Adipocyte (in vitro differentiated cells): ENCODE data around the gene MRTFB.
"Not testable (repeated sequence)": the region's sequence is repeated elsewhere in the genome, so short reads cannot be mapped to it uniquely, and the experiment has no call there.

Source experiments
- DNase-seq: peaks from one replicate; pipeline ENCODE4 v3.0.0-alpha.2; 2015; ENCODE audit warnings: low read depth
- H3K27me3 ChIP-seq: replicated peaks from 2 replicates; pipeline ENCODE4 v1.7.0; 2013; ENCODE audit warnings: mild to moderate bottlenecking, low read length, moderate library complexity; ENCODE audit not compliant: control insufficient read depth, insufficient read depth
- H3K36me3 ChIP-seq: 2 replicates; pipeline ENCODE4 v1.7.0; 2013; ENCODE audit warnings: low read length, mild to moderate bottlenecking, moderate library complexity; ENCODE audit not compliant: control insufficient read depth, insufficient read depth, severe bottlenecking
- H3K4me1 ChIP-seq: 2 replicates; pipeline ENCODE4 v1.7.0; 2013; ENCODE audit warnings: mild to moderate bottlenecking, low read length, moderate library complexity; ENCODE audit not compliant: control insufficient read depth, insufficient read depth
- H3K4me3 ChIP-seq: 2 replicates; pipeline ENCODE4 v1.7.0; 2013; ENCODE audit warnings: mild to moderate bottlenecking, low read length, moderate library complexity
- H3K9ac ChIP-seq: 2 replicates; pipeline ENCODE4 v1.7.0; 2013; ENCODE audit warnings: mild to moderate bottlenecking, low read length, moderate library complexity
- H3K9me3 ChIP-seq: 2 replicates; pipeline ENCODE4 v1.7.0; 2013; ENCODE audit warnings: mild to moderate bottlenecking, low read length, moderate library complexity; ENCODE audit not compliant: control insufficient read depth

Gene MRTFB

DNA sequence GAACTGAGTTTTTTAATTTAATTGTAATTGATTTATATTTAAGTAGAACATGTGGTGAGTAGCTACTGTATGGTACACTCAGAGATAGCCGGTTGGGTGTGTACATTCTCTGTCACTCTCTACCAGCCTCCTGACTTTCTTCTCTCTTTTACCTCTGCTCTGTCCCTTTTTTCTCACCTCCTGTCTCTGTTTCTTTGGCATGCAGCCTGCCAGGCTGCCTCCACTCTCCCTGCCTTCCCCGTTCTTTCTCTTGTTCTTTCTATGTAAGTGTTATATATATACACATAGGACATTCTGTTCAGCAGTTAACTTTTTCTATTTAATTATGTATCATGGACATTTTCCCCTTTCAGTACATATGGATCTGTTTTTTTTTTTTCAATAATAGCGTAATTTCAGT is 50.8 kb downstream of the MRTFB start:
- no peaks in the 10 kb centered on the region for H3K36me3 ChIP-seq
- H3K9ac ChIP-seq = no peak overlapping the region
- no peaks in the 10 kb centered on the region for H3K4me1 ChIP-seq
- no peaks in the 10 kb centered on the region for H3K27me3 ChIP-seq
- no peaks in the 10 kb centered on the region for H3K9me3 ChIP-seq
- DNase-seq = no peak
- no peak overlapping the region for H3K4me3 ChIP-seq

DNA sequence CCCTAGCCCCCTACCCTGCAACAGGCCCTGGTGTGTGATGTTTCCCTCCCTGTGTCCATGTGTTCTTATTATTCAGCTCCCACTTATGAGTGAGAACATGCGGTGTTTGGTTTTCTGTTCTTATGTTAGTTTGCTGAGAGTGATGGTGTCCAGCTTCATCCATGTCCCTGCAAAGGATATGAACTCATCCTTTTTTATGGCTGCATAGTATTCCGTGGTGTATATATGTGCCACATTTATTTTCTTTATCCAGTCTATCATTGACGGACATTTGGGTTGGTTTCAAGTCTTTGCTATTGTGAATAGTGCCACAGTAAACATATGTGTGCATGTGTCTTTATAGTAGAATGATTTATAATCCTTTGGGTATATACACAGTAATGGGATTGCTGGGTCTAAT is 51.3 kb downstream of the MRTFB start:
- not testable (repeated sequence) for DNase-seq, H3K9me3 ChIP-seq, H3K4me1 ChIP-seq

DNA sequence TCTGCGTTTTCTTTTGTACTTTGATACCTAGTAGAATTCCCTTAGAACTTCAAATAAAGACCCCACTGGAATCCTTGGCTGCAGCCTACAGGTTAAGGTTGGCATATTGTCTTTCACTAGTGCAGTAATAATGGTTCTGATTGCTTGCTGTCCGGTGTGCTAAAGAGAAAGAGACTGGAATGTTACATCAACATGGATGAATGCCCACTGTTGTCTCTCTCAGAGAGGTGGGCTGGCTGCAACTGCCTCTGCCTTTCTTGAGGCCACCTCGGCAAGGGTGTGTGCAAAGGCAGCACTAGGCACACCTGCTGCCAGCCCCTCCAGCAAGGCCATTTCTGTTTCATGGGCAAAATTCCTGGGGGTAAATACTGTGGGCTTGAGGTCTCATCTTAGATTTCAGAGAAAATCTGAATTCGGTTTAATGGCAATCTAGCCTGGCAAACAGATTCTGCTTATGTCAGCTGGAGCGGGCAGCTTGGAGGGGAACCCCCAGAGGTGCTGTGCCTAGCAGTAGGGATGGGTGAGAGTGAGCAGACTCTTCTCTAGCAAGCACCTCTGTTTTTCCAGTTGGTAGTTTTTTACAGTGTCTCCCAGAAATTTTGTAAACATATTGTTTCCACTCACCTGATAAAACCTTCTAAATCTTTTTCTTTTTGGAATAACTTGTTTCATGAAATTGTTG is 54.0 kb downstream of the MRTFB start:
- Histone ChIP-seq H3K9me3 (no peaks in the 10 kb centered on the region), H3K36me3 (no peaks in the 10 kb centered on the region), H3K4me3 (no peak overlapping the region), H3K9ac (no peak overlapping the region), H3K27me3 (no peaks in the 10 kb centered on the region), H3K4me1 (no peaks in the 10 kb centered on the region)
- DNase-seq = no peak

More for the DNA sequence above, 51.3 kb downstream of the MRTFB start:
- H3K36me3 ChIP-seq, H3K9ac ChIP-seq, H3K27me3 ChIP-seq, H3K4me3 ChIP-seq: not testable (repeated sequence)

DNA sequence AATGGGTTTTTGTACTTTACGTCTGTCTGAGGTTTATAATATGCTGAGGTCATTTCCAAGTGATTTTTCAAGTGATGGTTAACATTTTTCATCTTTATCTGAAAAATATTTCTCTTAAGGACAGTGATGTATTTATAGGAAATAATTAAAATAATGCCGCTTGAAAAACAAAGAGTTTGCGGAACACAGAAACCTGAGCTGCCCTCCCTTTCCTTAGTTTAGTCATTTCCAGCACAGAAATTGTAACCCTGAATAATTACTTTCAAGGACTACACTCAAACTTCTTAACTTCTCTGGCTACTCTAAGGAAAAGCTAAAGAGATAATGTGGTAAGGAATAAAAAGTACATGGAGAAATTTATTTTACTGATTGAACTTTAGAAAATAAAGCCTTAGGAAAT is 54.6 kb downstream of the MRTFB start:
- no peak overlapping the region for H3K9ac ChIP-seq
- no peak for DNase-seq
- no peaks in the 10 kb centered on the region for H3K9me3 ChIP-seq
- no peaks in the 10 kb centered on the region for H3K4me1 ChIP-seq
- H3K36me3 ChIP-seq = no peaks in the 10 kb centered on the region
- no peak overlapping the region for H3K4me3 ChIP-seq
- H3K27me3 ChIP-seq = no peaks in the 10 kb centered on the region

DNA sequence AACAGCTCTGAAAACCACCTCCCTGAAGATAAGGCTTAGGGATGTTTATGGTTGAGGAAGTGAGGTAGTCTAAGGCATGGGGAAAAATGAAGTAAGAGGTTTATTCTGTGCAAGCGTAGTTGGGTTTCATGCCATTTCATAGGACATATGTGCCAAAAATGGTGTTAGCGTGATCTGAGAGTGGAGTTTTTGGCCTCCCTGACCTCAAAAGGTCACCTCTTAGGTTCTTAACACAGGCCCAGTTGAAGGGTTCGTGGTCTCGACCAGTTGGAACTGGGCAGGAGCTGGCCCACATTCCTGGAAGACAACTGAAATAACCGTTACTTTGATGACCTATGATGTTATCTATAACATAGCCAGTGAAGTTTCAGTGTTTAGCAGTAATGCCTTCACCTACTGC is 57.0 kb downstream of the MRTFB start:
- Histone ChIP-seq H3K9me3 (no peaks in the 10 kb centered on the region), H3K4me1 (peaks cover 10% of the 10 kb centered on the region), H3K4me3 (no peak overlapping the region), H3K36me3 (no peaks in the 10 kb centered on the region), H3K9ac (no peak overlapping the region), H3K27me3 (no peaks in the 10 kb centered on the region)
- DNase-seq = no peak

DNA sequence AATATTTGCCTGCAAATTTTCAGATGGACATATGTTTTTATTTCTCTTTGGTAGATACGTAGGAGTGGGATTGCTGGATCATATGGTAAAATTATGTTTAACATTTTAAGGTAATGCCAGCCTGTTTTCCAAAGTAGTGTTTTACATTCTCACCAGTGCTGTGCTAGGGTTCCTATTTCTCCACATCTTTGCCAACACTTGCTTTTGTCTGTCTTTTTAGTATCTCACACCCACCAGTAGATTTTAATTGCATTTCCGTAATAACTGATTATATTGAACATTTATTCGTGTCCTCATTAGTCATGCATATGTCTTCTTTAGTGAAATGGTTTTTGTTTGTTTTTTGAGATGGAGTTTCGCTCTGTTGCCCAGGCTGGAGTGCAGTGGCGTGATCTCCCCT is 58.4 kb downstream of the MRTFB start:
- Histone ChIP-seq H3K4me1 (peaks cover 18% of the 10 kb centered on the region), H3K9me3 (no peaks in the 10 kb centered on the region), H3K27me3 (no peaks in the 10 kb centered on the region), H3K9ac (no peak overlapping the region), H3K4me3 (no peak overlapping the region), H3K36me3 (no peaks in the 10 kb centered on the region)
- DNase-seq = no peak

DNA sequence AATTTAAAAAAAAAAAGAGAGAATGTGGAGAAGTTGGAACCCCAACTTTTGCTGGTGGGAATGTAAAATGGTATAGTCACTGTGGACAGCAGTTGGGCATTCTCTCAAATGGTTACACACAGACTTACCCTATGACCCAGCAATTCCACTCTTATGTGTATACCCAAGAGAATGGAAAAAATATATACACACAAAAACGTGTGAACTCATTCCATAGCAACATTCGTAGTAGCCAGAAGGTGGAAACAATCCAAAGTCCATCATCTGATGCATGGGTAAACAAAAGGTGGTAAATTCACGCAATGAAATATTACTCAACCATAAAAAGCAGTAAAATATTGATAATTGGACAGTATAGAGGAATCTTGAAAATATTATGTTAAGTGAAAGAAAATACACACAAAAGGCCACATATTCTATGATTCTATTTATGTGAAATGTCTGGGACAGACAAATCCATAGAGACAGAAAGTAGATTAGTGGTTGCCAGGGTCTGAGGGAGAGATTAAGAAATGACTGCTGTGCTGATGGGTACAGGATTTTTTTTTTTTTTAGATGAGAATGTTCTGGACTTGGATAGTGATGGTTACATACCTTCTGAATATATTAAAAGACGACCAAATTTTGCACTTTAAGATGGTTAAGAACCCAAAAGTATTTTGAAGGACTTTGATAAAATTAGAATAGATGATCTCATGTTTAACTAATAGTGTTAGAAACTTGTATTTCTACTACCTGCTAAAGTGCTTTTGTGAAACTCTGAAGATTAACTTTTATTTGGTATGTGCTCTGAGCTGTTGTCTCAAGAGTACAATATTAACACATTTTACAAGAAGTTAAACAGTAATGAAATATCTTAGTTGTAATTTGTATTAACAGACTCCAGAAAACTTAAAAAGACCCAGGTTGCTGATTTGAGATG is 60.9 kb downstream of the MRTFB start:
- peaks cover 18% of the 10 kb centered on the region for H3K4me1 ChIP-seq
- DNase-seq = no peak

DNA sequence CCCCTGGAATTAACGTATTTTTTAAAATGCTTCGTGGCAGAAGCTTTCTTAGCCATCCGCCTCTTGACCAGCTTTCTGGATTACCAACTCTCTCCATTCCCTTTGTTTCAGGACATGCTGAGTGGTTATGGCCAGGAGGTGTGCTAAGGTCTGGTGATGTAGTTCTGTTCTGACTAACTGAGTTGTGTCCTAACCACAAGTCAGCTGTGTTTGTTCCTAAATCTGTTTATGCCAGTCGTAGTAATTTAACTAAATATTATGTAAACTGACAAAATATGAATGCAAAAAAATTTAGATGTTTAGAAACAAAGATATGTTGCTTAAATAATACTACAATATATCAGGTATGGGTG is 61.6 kb downstream of the MRTFB start:
- Histone ChIP-seq H3K27me3 (no peaks in the 10 kb centered on the region), H3K4me3 (no peak overlapping the region), H3K4me1 (peaks cover 18% of the 10 kb centered on the region), H3K36me3 (no peaks in the 10 kb centered on the region), H3K9me3 (no peaks in the 10 kb centered on the region), H3K9ac (no peak overlapping the region)
- DNase-seq = no peak

More for the DNA sequence above, 60.9 kb downstream of the MRTFB start:
- H3K27me3 ChIP-seq = no peaks in the 10 kb centered on the region
- no peaks in the 10 kb centered on the region for H3K9me3 ChIP-seq
- no peak overlapping the region for H3K9ac ChIP-seq
- H3K4me3 ChIP-seq = no peak overlapping the region
- no peaks in the 10 kb centered on the region for H3K36me3 ChIP-seq

DNA sequence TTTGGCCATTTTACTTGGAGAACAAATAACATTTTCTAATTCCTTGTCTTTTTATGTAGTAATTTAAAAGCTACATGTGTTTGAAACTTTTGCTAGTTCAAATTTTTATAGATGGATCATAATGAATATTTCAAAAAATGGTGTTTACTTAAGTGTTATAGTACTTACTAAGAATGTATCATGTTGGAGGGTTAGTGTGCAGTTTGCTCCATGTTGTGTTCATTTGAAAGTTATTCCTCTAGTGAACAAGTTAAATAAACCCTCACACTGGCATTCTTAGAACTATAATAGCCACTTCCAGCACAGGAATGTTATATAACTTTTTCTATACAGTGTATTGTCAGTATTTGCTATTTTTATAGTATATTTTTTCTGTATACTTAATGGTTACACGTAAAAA is 62.8 kb downstream of the MRTFB start:
- Histone ChIP-seq H3K27me3 (no peaks in the 10 kb centered on the region), H3K4me3 (no peak overlapping the region), H3K4me1 (peaks cover 18% of the 10 kb centered on the region), H3K9ac (no peak overlapping the region), H3K36me3 (no peaks in the 10 kb centered on the region), H3K9me3 (no peaks in the 10 kb centered on the region)
- no peak for DNase-seq

DNA sequence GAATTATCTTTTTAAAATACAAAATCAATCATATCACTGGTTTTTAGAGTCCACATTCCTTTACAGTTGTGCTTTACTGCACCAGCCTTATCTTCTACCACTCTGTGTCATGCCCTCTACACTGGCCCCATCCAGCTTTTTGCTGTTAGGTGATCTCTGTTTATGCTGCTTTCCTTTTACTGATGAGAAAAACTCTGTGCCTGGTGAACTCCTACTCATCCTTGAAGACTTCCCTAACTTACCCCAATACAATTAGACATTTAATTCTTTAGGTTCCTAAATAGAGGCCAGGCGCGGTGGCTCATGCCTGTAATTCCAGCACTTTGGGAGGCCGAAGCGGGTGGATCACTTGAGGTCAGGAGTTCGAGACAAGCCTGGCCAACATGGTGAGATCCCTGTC is 64.6 kb downstream of the MRTFB start:
- H3K9me3 ChIP-seq = peaks cover 6% of the 10 kb centered on the region
- peaks cover 3% of the 10 kb centered on the region for H3K36me3 ChIP-seq
- H3K9ac ChIP-seq = no peak overlapping the region
- DNase-seq = no peak
- H3K4me1 ChIP-seq = peaks cover 18% of the 10 kb centered on the region
- H3K4me3 ChIP-seq = no peak overlapping the region
- no peaks in the 10 kb centered on the region for H3K27me3 ChIP-seq

DNA sequence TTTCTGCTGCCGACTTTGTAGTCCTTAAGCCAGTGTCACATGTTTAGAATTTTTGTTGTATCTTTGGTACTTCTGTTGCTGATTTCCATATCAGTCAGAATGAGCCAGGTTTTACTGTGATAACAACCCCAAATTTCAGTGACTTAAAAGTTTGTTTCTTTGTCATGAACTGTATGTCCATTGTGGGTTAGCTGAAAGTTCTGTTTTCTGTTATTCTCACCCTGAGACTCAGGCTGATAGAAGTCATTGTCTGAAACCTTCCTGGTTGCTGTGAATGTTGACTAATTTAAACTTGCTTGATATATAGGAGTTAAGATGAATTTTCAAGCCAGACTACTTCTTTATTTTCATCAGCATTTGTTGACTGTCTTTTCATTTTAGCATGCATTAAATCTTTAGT is 68.8 kb downstream of the MRTFB start:
- Histone ChIP-seq H3K9ac (no peak overlapping the region), H3K4me1 (no peaks in the 10 kb centered on the region), H3K36me3 (peaks cover 9% of the 10 kb centered on the region), H3K4me3 (no peak overlapping the region), H3K27me3 (no peaks in the 10 kb centered on the region), H3K9me3 (peaks cover 6% of the 10 kb centered on the region)
- no peak for DNase-seq
